SU-DHL-6 (cell line): ENCODE results near the gene TMEM164.

Source experiments
- H2AFZ ChIP-seq: fragments of 200-600 bp; sonication (generic); 2 replicates; pipeline ENCODE4 v1.6.1; 2014; ENCODE audit warnings: low read depth, mild to moderate bottlenecking, moderate library complexity, mixed read lengths, antibody characterized with exemption, low read length; ENCODE audit not compliant: severe bottlenecking
- H3F3A ChIP-seq: fragments of 200-600 bp; shearing (Covaris generic); 2 replicates; pipeline ENCODE4 v1.6.0; 2016; ENCODE audit warnings: antibody characterized with exemption, mild to moderate bottlenecking; ENCODE audit not compliant: insufficient read depth
- H3K27ac ChIP-seq: fragments of 200-600 bp; sonication (generic); 2 replicates; pipeline ENCODE4 v1.5.1; 2016; ENCODE audit warnings: low read depth, mild to moderate bottlenecking, low read length, moderate library complexity, mixed read lengths
- H3K27me3 ChIP-seq: fragments of 200-600 bp; sonication (generic), shearing (Covaris generic); 2 replicates; pipeline ENCODE4 v1.6.0; 2014; ENCODE audit warnings: mild to moderate bottlenecking, low read length
- H3K36me3 ChIP-seq: fragments of 200-600 bp; sonication (generic); 2 replicates; pipeline ENCODE4 v1.6.1; 2014; ENCODE audit warnings: mild to moderate bottlenecking, low read length, mixed read lengths
- H3K4me2 ChIP-seq: fragments of 300-600, 200-600 bp; shearing (Covaris generic), sonication (generic); 2 replicates; pipeline ENCODE4 v1.6.0; 2014; ENCODE audit warnings: low read length, low read depth, mild to moderate bottlenecking; ENCODE audit not compliant: poor library complexity, severe bottlenecking
- H3K4me3 ChIP-seq: fragments of 200-600 bp; sonication (generic); 2 replicates; pipeline ENCODE4 v1.5.1; 2014; ENCODE audit warnings: antibody characterized with exemption, low read length, mild to moderate bottlenecking, mixed read lengths; ENCODE audit not compliant: insufficient read depth, poor library complexity, severe bottlenecking
- H3K79me2 ChIP-seq: fragments of 200-600 bp; sonication (generic); 2 replicates; pipeline ENCODE4 v1.6.1; 2014; ENCODE audit warnings: mild to moderate bottlenecking, low read length, moderate library complexity; ENCODE audit not compliant: insufficient read depth
- H3K9ac ChIP-seq: fragments of 200-600 bp; sonication (generic); 2 replicates; pipeline ENCODE4 v1.7.0; 2014; ENCODE audit warnings: mild to moderate bottlenecking, low read length
- H3K9me2 ChIP-seq: fragments of 200-600 bp; sonication (generic); replicated peaks from 2 replicates; pipeline ENCODE4 v1.6.1; 2014; ENCODE audit warnings: low read length; ENCODE audit not compliant: insufficient read depth
- H3K9me3 ChIP-seq: fragments of 200-600 bp; sonication (generic); 2 replicates; pipeline ENCODE4 v1.6.1; 2014; ENCODE audit warnings: low read length, mixed read lengths; ENCODE audit not compliant: insufficient read depth
- H4K20me1 ChIP-seq: fragments of 200-600 bp; sonication (generic); 2 replicates; pipeline ENCODE4 v1.6.1; 2014; ENCODE audit warnings: low read depth, mild to moderate bottlenecking, antibody characterized with exemption, low read length, moderate library complexity, mixed read lengths
- CTCF ChIP-seq: fragments of 200-600 bp; sonication (generic); IDR thresholded peaks from one replicate; pipeline ENCODE4 v1.5.1; 2017; ENCODE audit warnings: antibody characterized with exemption, mild to moderate bottlenecking, low read length, moderate library complexity; ENCODE audit not compliant: insufficient read depth, poor library complexity, severe bottlenecking
- EZH2phosphoT487 ChIP-seq: fragments of 200-600 bp; sonication (generic), shearing (Covaris generic); conservative IDR thresholded peaks from 2 replicates; pipeline ENCODE4 v1.6.1; 2018; ENCODE audit warnings: mild to moderate bottlenecking, antibody characterized with exemption, low read length, moderate library complexity, mixed read lengths

Gene TMEM164

DNA sequence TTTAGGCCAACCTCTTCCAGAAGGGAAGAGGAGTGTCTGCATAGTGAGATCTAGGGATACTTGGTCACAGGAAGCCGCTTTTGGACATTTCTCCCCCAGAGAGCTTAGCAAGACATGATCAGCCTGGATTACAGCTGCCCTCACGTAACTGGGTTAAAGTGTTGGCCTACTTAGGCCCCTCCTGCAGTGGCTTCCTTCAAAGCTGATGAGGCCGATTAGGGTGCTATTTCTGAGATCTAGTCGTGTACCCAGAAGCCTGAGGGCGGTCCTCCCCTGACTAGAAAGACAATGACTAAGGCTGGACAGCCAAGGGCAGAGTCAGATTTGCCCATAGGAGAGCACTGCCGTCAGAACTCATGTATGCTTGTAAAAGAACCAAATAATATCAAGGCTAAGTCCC, 180.0 kb downstream of the TMEM164 start:
- Histone ChIP-seq H3K4me3 (no peak overlapping the region), H3K27me3 (no peaks in the 10 kb centered on the region), H3K9ac (no peak overlapping the region), H3K36me3 (no peaks in the 10 kb centered on the region), H2AFZ (no peak overlapping the region), H3F3A (no peaks in the 10 kb centered on the region), H4K20me1 (no peaks in the 10 kb centered on the region), H3K27ac (no peak overlapping the region), H3K4me2 (no peak overlapping the region), H3K9me2 (no peaks in the 10 kb centered on the region), H3K9me3 (no peaks in the 10 kb centered on the region), H3K79me2 (no peaks in the 10 kb centered on the region)
- no peak for TF ChIP-seq CTCF
- TF ChIP-seq EZH2phosphoT487, result no peak

DNA sequence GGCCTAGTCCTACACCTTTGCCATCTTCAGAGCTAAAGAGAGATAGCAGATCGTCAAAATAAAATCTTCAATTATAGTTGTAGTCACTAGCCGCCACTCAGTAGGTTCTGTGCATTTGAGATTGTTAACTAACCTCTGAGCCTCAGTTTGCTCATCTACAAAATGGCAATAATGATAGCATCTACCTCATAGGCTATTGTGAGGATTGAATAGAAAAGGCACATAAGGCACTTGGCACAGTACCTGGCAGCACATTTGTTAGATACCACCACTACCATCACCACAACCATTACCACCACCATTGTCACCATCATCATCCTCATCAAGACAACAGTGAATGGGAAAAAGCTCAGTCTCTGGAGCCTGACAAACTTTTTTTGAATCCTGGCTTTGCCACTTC, 180.4 kb downstream of the TMEM164 start:
- Histone ChIP-seq H4K20me1 (no peaks in the 10 kb centered on the region), H3K4me2 (no peak overlapping the region), H3K27me3 (no peaks in the 10 kb centered on the region), H2AFZ (no peak overlapping the region), H3K79me2 (no peaks in the 10 kb centered on the region), H3K4me3 (no peak overlapping the region), H3K36me3 (no peaks in the 10 kb centered on the region), H3K9ac (no peak overlapping the region), H3K9me3 (no peaks in the 10 kb centered on the region), H3K27ac (no peak overlapping the region), H3F3A (no peaks in the 10 kb centered on the region), H3K9me2 (no peaks in the 10 kb centered on the region)
- TF ChIP-seq CTCF, result no peak
- no peak for TF ChIP-seq EZH2phosphoT487

- Histone ChIP-seq H3K27me3 (no peaks in the 10 kb centered on the region), H3K36me3 (no peaks in the 10 kb centered on the region), H3K4me3 (no peak overlapping the region), H3K9me3 (no peaks in the 10 kb centered on the region), H2AFZ (no peak overlapping the region), H4K20me1 (no peaks in the 10 kb centered on the region), H3K79me2 (no peaks in the 10 kb centered on the region), H3K9ac (no peak overlapping the region), H3K27ac (no peak overlapping the region), H3K4me2 (no peak overlapping the region), H3F3A (no peaks in the 10 kb centered on the region), H3K9me2 (no peaks in the 10 kb centered on the region)
- TF ChIP-seq CTCF (no peak), EZH2phosphoT487 (no peak)
Measured at GRCh38 chrX:110188701-110189558, 186.0 kb downstream of the TMEM164 start.
